ENCODE results near the gene NCOA6.
"Not testable (repeated sequence)": the region's sequence is repeated elsewhere in the genome, so short reads cannot be mapped to it uniquely, and the experiment has no call there.

NCOA6 gene

GRCh38 chr20:34716921-34717229 lies 108.6 kb downstream of the NCOA6 start:
- DNase-seq = no peak

- DNase-seq = no peak
These were observed 110.1 kb downstream of the NCOA6 start for GRCh38 chr20:34715384-34715783.

GRCh38 chr20:34713944-34714515 lies 111.4 kb downstream of the NCOA6 start:
- DNase-seq = not testable (repeated sequence)

GRCh38 chr20:34713194-34713943 lies 112.1 kb downstream of the NCOA6 start:
- no peak for DNase-seq

- DNase-seq = no peak
These were observed 112.8 kb downstream of the NCOA6 start for GRCh38 chr20:34712525-34713192.

GRCh38 chr20:34711813-34712430 lies 113.5 kb downstream of the NCOA6 start:
- no peak for DNase-seq

- DNase-seq = no peak
These were observed 114.4 kb downstream of the NCOA6 start for GRCh38 chr20:34710861-34711574.

GRCh38 chr20:34710568-34710839 lies 114.9 kb downstream of the NCOA6 start:
- no peak for DNase-seq

- DNase-seq = peak; percentile 84 to 85
These were observed 115.5 kb downstream of the NCOA6 start for GRCh38 chr20:34709831-34710567.

GRCh38 chr20:34709044-34709830 lies 116.2 kb downstream of the NCOA6 start:
- peak; percentile 84 for DNase-seq

GRCh38 chr20:34708621-34709043 lies 116.8 kb downstream of the NCOA6 start:
- DNase-seq = peak; percentile 36 to 59

GRCh38 chr20:34706912-34707784 lies 118.3 kb downstream of the NCOA6 start:
- no peak for DNase-seq

GRCh38 chr20:34706302-34706875 lies 119.1 kb downstream of the NCOA6 start:
- no peak for DNase-seq

- no peak for DNase-seq
These were observed 119.8 kb downstream of the NCOA6 start for GRCh38 chr20:34705397-34706301.

- DNase-seq = no peak
These were observed 120.4 kb downstream of the NCOA6 start for GRCh38 chr20:34705008-34705396.

GRCh38 chr20:34704177-34705007 lies 121.1 kb downstream of the NCOA6 start, which contains the start of gene TP53INP2:
Gene TP53INP2, plus strand, starts transcription at chr20:34704344. Its CDS starts 4,396 bp downstream, at chr20:34708740.
- DNase-seq = peak; percentile 82 to 85

GRCh38 chr20:34703424-34704176 lies 121.9 kb downstream of the NCOA6 start:
- no peak for DNase-seq

- no peak for DNase-seq
These were observed 122.4 kb downstream of the NCOA6 start for GRCh38 chr20:34703061-34703423.

Data from NCI-H1930 (cell line).